DND-41 (cell line): ENCODE data around the gene PI4KA.

Experiments
- ATAC-seq: fragments of 200-7000 bp; cut with Tn5 transposase; 3 replicates; pipeline ENCODE4 v1.9.1; 2021; ENCODE audit warnings: low read depth; ENCODE audit not compliant: insufficient read depth
- DNase-seq: peaks from one replicate; pipeline ENCODE4 v3.0.0-alpha.2; 2020
- H2AFZ ChIP-seq: 2 replicates; pipeline ENCODE4 v1.6.0; 2012; ENCODE audit warnings: low read depth, low read length
- H3K27ac ChIP-seq: 2 replicates; pipeline ENCODE4 v1.5.1; 2012; ENCODE audit warnings: low read length, inconsistent platforms
- H3K27me3 ChIP-seq: fragments of 200-600 bp; sonication (generic); 2 replicates; pipeline ENCODE4 v1.6.0; 2012; ENCODE audit warnings: low read length, mild to moderate bottlenecking, inconsistent platforms; ENCODE audit not compliant: insufficient read depth, poor library complexity
- H3K36me3 ChIP-seq: 2 replicates; pipeline ENCODE4 v1.5.1; 2012; ENCODE audit warnings: low read length, inconsistent platforms; ENCODE audit not compliant: insufficient read depth
- H3K4me1 ChIP-seq: 2 replicates; pipeline ENCODE4 v1.5.1; 2012; ENCODE audit warnings: mild to moderate bottlenecking, low read length; ENCODE audit not compliant: insufficient read depth
- H3K4me2 ChIP-seq: 2 replicates; pipeline ENCODE4 v1.6.0; 2012; ENCODE audit warnings: mild to moderate bottlenecking, moderate library complexity, low read length, inconsistent platforms; ENCODE audit not compliant: insufficient read depth
- H3K4me3 ChIP-seq, 2 experiments: fragments of 200-600 bp in 1 of 2; shearing (Covaris generic) in 1 of 2; 2 replicates each; pipeline ENCODE4 v1.5.1; 2012 to 2016; ENCODE audit warnings: inconsistent platforms in 2 of 2, low read length in 2 of 2, mild to moderate bottlenecking in 2 of 2, low read depth in 1 of 2, moderate library complexity in 1 of 2
- H3K79me2 ChIP-seq: 2 replicates; pipeline ENCODE4 v1.6.0; 2012; ENCODE audit warnings: low read length, inconsistent platforms; ENCODE audit not compliant: insufficient read depth
- H3K9ac ChIP-seq: 2 replicates; pipeline ENCODE4 v1.6.0; 2012; ENCODE audit warnings: low read depth, mild to moderate bottlenecking, inconsistent platforms, low read length, moderate library complexity
- H3K9me3 ChIP-seq: 2 replicates; pipeline ENCODE4 v1.5.1; 2012; ENCODE audit warnings: low read length, moderate library complexity, mild to moderate bottlenecking, inconsistent platforms; ENCODE audit not compliant: insufficient read depth, severe bottlenecking
- H4K20me1 ChIP-seq: 2 replicates; pipeline ENCODE4 v1.6.0; 2012; ENCODE audit warnings: low read length; ENCODE audit not compliant: insufficient read depth
- EZH2 ChIP-seq: IDR thresholded peaks from 3 replicates; pipeline ENCODE4 v1.6.1; 2012; ENCODE audit warnings: borderline replicate concordance, low read depth, mild to moderate bottlenecking, moderate library complexity, low read length, inconsistent platforms; ENCODE audit not compliant: severe bottlenecking
- TF ChIP-seq, protein P1 (sequence below): IDR thresholded peaks from 2 replicates; pipeline ENCODE4 v1.5.1; 2012; ENCODE audit warnings: borderline replicate concordance, low read length, moderate library complexity, mild to moderate bottlenecking; ENCODE audit not compliant: poor library complexity, severe bottlenecking; ENCODE audit errors: extremely low read depth

The PI4KA gene

DNA sequence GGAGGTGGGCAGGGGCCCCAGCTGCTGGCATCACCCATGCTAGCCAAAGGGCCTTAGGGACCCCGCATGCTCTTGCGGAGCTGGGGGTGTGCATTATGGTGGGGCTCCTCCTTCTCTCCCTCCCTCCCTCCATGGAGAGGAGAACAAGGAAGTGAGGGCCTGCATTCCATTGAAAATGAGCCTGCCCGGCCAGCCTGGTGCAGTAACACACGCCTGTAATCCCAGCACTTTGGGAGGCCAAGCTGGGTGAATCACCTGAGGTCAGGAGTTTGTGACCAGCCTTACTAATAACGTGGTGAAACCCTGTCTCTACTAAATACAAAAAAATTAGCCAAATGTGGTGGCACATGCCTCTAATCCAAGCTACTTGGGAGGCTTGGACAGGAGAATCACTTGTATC is 22.6 kb upstream of the PI4KA start:
- H3K27me3 ChIP-seq = no peaks in the 10 kb centered on the region
- DNase-seq (no peak), ATAC-seq (no peak)
- no peak overlapping the region for H3K4me2 ChIP-seq
- 0 out of 2 replicates have a peak, but pooled peaks cover 4% of the 10 kb centered on the region for H4K20me1 ChIP-seq
- no peak for TF ChIP-seq EZH2
- TF ChIP-seq, protein P1, sequence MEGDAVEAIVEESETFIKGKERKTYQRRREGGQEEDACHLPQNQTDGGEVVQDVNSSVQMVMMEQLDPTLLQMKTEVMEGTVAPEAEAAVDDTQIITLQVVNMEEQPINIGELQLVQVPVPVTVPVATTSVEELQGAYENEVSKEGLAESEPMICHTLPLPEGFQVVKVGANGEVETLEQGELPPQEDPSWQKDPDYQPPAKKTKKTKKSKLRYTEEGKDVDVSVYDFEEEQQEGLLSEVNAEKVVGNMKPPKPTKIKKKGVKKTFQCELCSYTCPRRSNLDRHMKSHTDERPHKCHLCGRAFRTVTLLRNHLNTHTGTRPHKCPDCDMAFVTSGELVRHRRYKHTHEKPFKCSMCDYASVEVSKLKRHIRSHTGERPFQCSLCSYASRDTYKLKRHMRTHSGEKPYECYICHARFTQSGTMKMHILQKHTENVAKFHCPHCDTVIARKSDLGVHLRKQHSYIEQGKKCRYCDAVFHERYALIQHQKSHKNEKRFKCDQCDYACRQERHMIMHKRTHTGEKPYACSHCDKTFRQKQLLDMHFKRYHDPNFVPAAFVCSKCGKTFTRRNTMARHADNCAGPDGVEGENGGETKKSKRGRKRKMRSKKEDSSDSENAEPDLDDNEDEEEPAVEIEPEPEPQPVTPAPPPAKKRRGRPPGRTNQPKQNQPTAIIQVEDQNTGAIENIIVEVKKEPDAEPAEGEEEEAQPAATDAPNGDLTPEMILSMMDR = no peak
- H3K27ac ChIP-seq = no peak overlapping the region
- H3K4me3 ChIP-seq = no peak overlapping the region
- peaks cover 57% of the 10 kb centered on the region for H3K36me3 ChIP-seq
- no peak overlapping the region for H2AFZ ChIP-seq
- no peaks in the 10 kb centered on the region for H3K79me2 ChIP-seq
- no peaks in the 10 kb centered on the region for H3K9me3 ChIP-seq
- no peak overlapping the region for H3K9ac ChIP-seq
- H3K4me1 ChIP-seq = no peaks in the 10 kb centered on the region

DNA sequence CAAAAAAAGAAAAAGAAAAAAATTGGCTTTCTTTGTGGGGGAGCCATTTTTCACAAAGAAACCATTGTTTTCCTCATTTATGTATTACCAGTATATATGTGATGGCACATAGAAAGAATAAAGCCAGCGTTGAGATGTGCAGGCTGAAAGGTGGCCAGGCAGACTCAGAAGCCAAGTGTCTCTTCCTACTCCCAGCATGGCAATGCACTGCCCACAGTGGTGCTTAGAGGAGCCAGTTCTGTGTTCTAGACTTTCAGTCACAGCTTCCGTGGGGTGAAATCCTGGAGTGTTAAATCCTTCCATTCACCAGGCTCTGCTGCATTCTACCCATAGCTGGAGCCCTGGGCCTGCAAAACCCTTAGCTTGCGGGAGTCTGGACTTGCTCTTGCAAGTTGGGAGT is 19.1 kb upstream of the PI4KA start:
- no peak for TF ChIP-seq EZH2
- TF ChIP-seq, protein P1 = no peak
- H3K36me3 ChIP-seq = peaks cover 46% of the 10 kb centered on the region
- H3K4me1 ChIP-seq = no peaks in the 10 kb centered on the region
- H3K79me2 ChIP-seq = no peaks in the 10 kb centered on the region
- H4K20me1 ChIP-seq = no peaks in the 10 kb centered on the region
- H3K27ac ChIP-seq = no peak overlapping the region
- H3K9ac ChIP-seq = no peak overlapping the region
- H3K9me3 ChIP-seq = no peaks in the 10 kb centered on the region
- H3K4me2 ChIP-seq = no peak overlapping the region
- H3K4me3 ChIP-seq = no peak overlapping the region
- DNase-seq = no peak
- H2AFZ ChIP-seq = no peak overlapping the region
- no peaks in the 10 kb centered on the region for H3K27me3 ChIP-seq
- ATAC-seq = no peak

DNA sequence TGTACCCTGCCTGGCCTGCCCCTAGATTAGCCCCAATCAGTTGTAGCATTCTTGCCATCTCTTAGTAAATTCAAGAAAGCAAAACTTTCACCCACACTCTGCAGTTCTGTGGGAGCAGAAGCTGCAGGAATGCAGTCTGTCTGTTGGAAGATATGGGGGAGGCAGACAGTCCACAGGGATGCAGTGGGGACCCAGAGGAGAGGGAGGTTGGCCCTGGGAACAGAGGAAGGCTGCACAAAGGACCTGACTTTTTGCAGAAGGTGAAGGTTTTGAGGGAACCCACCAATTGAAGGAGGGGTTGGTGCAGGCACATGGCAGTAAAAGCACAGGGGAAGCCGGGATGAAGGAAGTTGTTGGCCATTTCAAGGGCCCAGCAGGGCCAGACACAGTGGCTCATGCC is 16.7 kb upstream of the PI4KA start:
- Histone ChIP-seq H3K79me2 (no peaks in the 10 kb centered on the region), H3K9ac (no peak overlapping the region), H3K27me3 (no peaks in the 10 kb centered on the region), H3K4me3 (no peak overlapping the region), H3K9me3 (no peaks in the 10 kb centered on the region), H2AFZ (no peak overlapping the region), H4K20me1 (no peaks in the 10 kb centered on the region), H3K36me3 (peaks cover 30% of the 10 kb centered on the region), H3K4me1 (no peaks in the 10 kb centered on the region), H3K27ac (no peak overlapping the region), H3K4me2 (no peak overlapping the region)
- no peak for DNase-seq
- ATAC-seq = no peak
- TF ChIP-seq, protein P1 = no peak
- no peak for TF ChIP-seq EZH2

DNA sequence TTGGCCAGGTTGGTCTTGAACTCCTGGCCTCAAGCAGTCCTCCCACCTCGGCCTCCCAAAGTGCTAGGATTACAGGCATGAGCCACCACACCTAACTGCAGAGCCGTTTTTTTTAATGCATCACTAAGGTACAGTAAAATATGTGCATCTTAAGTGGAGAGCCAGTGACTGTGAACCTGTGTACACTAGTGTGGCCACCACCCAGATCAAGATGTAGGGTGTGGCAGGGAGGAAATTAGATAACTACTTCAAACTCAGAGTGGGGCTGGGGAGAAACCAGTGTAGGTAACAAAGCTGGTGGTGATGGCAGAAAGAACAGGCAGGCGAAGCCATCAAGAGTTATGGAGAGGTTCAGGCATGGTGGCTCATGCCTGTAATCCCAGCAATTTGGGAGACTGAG is 14.6 kb upstream of the PI4KA start:
- H3K27me3 ChIP-seq = no peaks in the 10 kb centered on the region
- no peaks in the 10 kb centered on the region for H3K9me3 ChIP-seq
- H3K4me3 ChIP-seq = no peak overlapping the region
- H2AFZ ChIP-seq = no peak overlapping the region
- no peak for ATAC-seq
- no peak overlapping the region for H3K27ac ChIP-seq
- H3K4me1 ChIP-seq = no peaks in the 10 kb centered on the region
- H4K20me1 ChIP-seq = no peaks in the 10 kb centered on the region
- DNase-seq = no peak
- H3K4me2 ChIP-seq = no peak overlapping the region
- no peaks in the 10 kb centered on the region for H3K79me2 ChIP-seq
- no peak overlapping the region for H3K9ac ChIP-seq
- peaks cover 39% of the 10 kb centered on the region for H3K36me3 ChIP-seq
- no peak for TF ChIP-seq EZH2
- TF ChIP-seq, protein P1 = no peak
